Ovary (tissue), 9 donors: ENCODE results near the gene CNTN5. TPM values are rescaled to one million over a fixed set of nuclear protein-coding genes. Genes with fewer than 3 reads are reported as not detected.

ENCODE experiments used
- DNase-seq, 5 donors: peaks; one replicate each; pipeline ENCODE4 v3.0.0-alpha.2; 2019 to 2020
- H3K27ac ChIP-seq, 2 donors: fragments of 200-600 bp; one replicate each; pipeline versions ENCODE4 v1.5.1 to v1.8.0; 2019 to 2022
- H3K27me3 ChIP-seq: fragments of 200-600 bp; one replicate; pipeline ENCODE4 v1.8.0; 2022
- H3K36me3 ChIP-seq: fragments of 200-600 bp; sonication (generic); one replicate; pipeline ENCODE4 v1.5.1; 2019
- H3K4me1 ChIP-seq: one replicate; pipeline ENCODE4 v1.8.1; 2013; ENCODE audit warnings: mild to moderate bottlenecking, moderate library complexity; ENCODE audit not compliant: insufficient read depth
- H3K4me3 ChIP-seq: fragments of 200-600 bp; sonication (generic); one replicate; pipeline ENCODE4 v1.5.1; 2017
- H3K9me3 ChIP-seq, 2 donors: fragments of 200-600 bp in 1 of 2; sonication (generic) in 1 of 2; one replicate each; pipeline versions ENCODE4 v1.5.1 to v1.8.1; 2013 to 2019; ENCODE audit warnings: mild to moderate bottlenecking in 1 of 2, moderate library complexity in 1 of 2
- EP300 ChIP-seq: sonication (generic); formaldehyde crosslinking; IDR thresholded peaks from one replicate; pipeline ENCODE4 v1.6.1; 2017; ENCODE audit warnings: antibody characterized with exemption
- POLR2A ChIP-seq: fragments of 450-650 bp; IDR thresholded peaks from one replicate; pipeline ENCODE4 v1.6.1; 2017; ENCODE audit warnings: antibody characterized with exemption, mild to moderate bottlenecking, moderate library complexity
- WGBS, 3 donors: extraction: QIAGEN DNeasy Blood & Tissue Kit in 1 of 3; methylation state at CpG; one replicate each; pipeline versions ENCODE4 v1.1.5 to v1.1.7; 2013 to 2017; 5-methylcytosine and 5-hydroxymethylcytosine counted together
- intact Hi-C, 4 donors: fragments of 100-400 bp; cut with DNase I; formaldehyde crosslinking; loops; one replicate each; pipeline versions ENCODE4 v1.11.0 to v1.15.1; 2022 to 2023
- polyA plus RNA-seq, 2 donors: library from polyadenylated mRNA; stranded (reverse); fragments of 200-250 nt in 1 of 2; fragments of 350-450 nt in 1 of 2; fragmentation: Illumina TruSeq in 1 of 2; extraction: RNeasy Lipid Tissue Mini Kit (QIAGEN cat#74804) in 1 of 2; gene quantifications; one replicate each; pipeline ENCODE4 v1.2.3, GENCODE V29; 2013 to 2014
- total RNA-seq, 7 donors: library from RNA; depleted of rRNA in 2 of 7; stranded (reverse); fragments of >200 nt in 2 of 7; fragmentation: NEBNext Ultra II Directional in 3 of 7; extraction: Animal tissue kit (Norgen Biotek cat#: 25700) in 3 of 7; gene quantifications; one replicate each; pipeline versions ENCODE4 v1.1.0 to v1.2.4, GENCODE V29; 2016 to 2023
- TF ChIP-seq, protein P1 (sequence below), 3 donors: fragments of 450-650 bp in 2 of 3; fragments of 200-600 bp in 1 of 3; IDR thresholded peaks; one replicate each; pipeline versions ENCODE4 v1.5.1 to v1.8.0; 2016 to 2022; ENCODE audit warnings: antibody characterized with exemption in 3 of 3, mild to moderate bottlenecking in 1 of 3
- donor health status: DM: no; HTN: no; CAD: no; lungs with moderate emphysema.
- donor health status: DM: no; HTN: no; CAD: no.
- donor health status: Bipolar disorder and iron deficiency.
- donor health status: DM: yes; HTN: yes; CAD: no.
- donor health status: DM: no; HTN: no; CAD: no.
- donor health status: DM: yes; HTN: yes; CAD: no.

CNTN5 gene
- total and polyA plus RNA-seq, 9 donors, result 0.02 to 1.1 (median 0.15) TPM; not detected in 5

DNA sequence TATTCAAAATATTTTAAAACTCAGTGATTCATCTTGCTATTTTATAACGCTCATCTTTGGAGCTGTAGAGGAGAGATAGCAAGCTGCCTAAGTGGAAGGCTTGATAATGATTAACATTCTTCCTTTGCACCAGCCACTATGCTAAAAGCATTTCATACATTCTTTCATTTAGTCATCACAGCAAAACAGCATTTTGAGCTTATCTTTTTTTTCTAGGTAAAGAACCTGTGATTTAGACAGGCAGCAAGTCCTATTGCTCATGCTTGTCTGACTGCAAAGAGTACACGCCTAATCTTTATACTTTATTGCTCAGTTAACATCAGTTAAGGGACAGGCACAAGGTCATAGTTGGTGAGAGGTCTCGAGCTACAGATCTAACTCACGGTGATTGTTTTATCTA, 953.2 kb downstream of the CNTN5 start:
- Histone ChIP-seq H3K27ac (no peak overlapping the region), H3K9me3 (no peaks in the 10 kb centered on the region), H3K4me3 (no peak overlapping the region), H3K36me3 (no peaks in the 10 kb centered on the region), H3K4me1 (no peaks in the 10 kb centered on the region), H3K27me3 (no peaks in the 10 kb centered on the region)
- intact Hi-C loops, result no loop called here
- WGBS, 3 donors, result 34 to 53% (median 36%) methylated on average over 4 of the region's 4 CpGs
- DNase-seq, result no peak
- no peak for TF ChIP-seq EP300
- TF ChIP-seq, protein P1, sequence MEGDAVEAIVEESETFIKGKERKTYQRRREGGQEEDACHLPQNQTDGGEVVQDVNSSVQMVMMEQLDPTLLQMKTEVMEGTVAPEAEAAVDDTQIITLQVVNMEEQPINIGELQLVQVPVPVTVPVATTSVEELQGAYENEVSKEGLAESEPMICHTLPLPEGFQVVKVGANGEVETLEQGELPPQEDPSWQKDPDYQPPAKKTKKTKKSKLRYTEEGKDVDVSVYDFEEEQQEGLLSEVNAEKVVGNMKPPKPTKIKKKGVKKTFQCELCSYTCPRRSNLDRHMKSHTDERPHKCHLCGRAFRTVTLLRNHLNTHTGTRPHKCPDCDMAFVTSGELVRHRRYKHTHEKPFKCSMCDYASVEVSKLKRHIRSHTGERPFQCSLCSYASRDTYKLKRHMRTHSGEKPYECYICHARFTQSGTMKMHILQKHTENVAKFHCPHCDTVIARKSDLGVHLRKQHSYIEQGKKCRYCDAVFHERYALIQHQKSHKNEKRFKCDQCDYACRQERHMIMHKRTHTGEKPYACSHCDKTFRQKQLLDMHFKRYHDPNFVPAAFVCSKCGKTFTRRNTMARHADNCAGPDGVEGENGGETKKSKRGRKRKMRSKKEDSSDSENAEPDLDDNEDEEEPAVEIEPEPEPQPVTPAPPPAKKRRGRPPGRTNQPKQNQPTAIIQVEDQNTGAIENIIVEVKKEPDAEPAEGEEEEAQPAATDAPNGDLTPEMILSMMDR (IDR thresholded peaks at IDR 0.05), result no peak
- TF ChIP-seq POLR2A, result no peak

DNA sequence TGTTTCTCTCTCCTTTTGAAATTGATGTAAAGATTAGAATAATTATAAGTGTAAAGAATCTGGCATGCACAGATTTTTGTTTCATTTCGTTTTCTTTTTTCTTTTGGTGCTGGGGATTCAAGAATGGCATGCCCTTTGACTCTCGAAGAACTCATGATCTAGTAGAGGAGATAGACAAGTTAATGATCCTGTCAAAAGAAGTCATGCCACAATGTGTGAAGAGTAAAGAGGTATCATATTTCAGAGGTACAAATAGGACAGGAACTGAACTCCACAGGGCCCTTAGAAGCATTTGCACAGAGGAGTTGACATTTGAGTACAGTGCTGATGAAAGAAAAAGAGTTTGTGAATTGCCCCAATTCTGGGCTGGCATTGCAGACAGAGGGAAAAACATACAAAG, 958.3 kb downstream of the CNTN5 start:
- no peak for DNase-seq
- intact Hi-C loops, result no loop called here
- H3K4me3 ChIP-seq, result no peak overlapping the region
- WGBS, 3 donors, result 61 to 70% (median 64%) methylated on average over 2 of the region's 2 CpGs
- no peaks in the 10 kb centered on the region for H3K9me3 ChIP-seq
- no peak overlapping the region for H3K27ac ChIP-seq
- no peaks in the 10 kb centered on the region for H3K36me3 ChIP-seq
- TF ChIP-seq EP300, result no peak
- TF ChIP-seq, protein P1 (IDR thresholded peaks at IDR 0.05), result no peak
- no peaks in the 10 kb centered on the region for H3K27me3 ChIP-seq
- no peaks in the 10 kb centered on the region for H3K4me1 ChIP-seq

DNA sequence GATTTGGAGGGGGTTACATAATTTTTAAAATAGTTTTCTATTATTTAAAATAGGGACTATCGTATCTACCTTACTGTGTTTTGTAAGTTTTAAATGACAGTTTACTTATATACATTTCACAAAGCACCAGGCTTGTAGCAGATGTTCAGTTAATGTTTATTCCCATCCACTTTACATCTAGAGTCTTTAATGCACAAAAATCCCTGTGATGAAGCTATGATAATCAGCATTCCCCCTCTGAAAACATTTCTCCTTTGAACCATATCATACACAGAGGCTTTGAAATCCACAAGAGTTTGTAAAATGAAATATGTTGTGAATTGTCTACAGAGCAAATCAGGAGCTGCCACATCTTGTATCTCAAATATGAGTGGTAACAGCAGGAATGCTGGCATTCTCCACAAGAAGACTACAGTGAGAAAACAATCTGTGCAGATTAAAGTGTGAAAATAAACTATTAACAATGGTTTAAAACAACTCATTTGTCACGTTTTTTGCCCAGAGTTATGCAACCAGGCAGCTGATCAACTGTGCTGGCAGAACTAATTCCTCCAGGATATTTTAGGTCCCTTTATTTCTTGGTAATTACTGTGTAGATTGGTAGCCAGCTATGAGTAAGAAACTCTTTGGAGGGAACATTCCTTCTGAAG, 967.2 kb downstream of the CNTN5 start:
- no peak overlapping the region for H3K4me3 ChIP-seq
- TF ChIP-seq, protein P1 (IDR thresholded peaks at IDR 0.05), result no peak
- TF ChIP-seq POLR2A, result no peak
- no peak for TF ChIP-seq EP300
- H3K36me3 ChIP-seq, result no peaks in the 10 kb centered on the region
- no peaks in the 10 kb centered on the region for H3K27me3 ChIP-seq
- intact Hi-C loops, result no loop called here
- 15 to 23% (median 20%) methylated on average over 2 of the region's 2 CpGs for WGBS, 3 donors
- no peak overlapping the region for H3K27ac ChIP-seq
- no peaks in the 10 kb centered on the region for H3K4me1 ChIP-seq
- DNase-seq, result no peak
- H3K9me3 ChIP-seq, result no peaks in the 10 kb centered on the region

DNA sequence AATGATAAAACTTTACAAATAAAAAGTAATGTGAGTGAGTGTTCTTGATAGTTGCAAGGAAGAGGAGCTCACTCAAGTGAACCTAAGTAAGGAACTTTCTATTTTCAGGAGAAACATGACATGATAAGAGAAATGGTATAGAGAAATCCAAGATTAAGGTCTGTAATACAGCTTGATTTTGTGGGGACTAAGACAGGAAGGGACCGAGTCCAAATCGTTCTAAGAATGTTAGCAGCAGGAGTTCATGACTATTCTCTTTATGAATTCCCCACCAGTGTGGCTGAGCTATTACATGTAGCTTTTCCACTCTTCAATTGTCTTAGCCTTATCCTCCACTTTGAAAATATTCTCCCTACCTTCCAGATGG, 967.7 kb downstream of the CNTN5 start:
- no peak overlapping the region for H3K4me3 ChIP-seq
- WGBS, 3 donors, result 16 to 26% (median 25%) methylated on average over 2 of the region's 2 CpGs
- intact Hi-C loops, result no loop called here
- no peak for DNase-seq
- H3K9me3 ChIP-seq, result no peaks in the 10 kb centered on the region
- no peak overlapping the region for H3K27ac ChIP-seq
- no peaks in the 10 kb centered on the region for H3K27me3 ChIP-seq
- TF ChIP-seq EP300 (no peak), POLR2A (no peak)
- TF ChIP-seq, protein P1 (IDR thresholded peaks at IDR 0.05), result no peak
- H3K4me1 ChIP-seq, result no peaks in the 10 kb centered on the region
- no peaks in the 10 kb centered on the region for H3K36me3 ChIP-seq
